Mesodermal cell (in vitro differentiated cells): Measurements from ENCODE around the gene SNX1.

ENCODE experiments used
- H3K27ac ChIP-seq: 2 replicates; pipeline ENCODE4 v1.7.0; 2013; ENCODE audit warnings: mild to moderate bottlenecking, low read depth, low read length, moderate library complexity; ENCODE audit not compliant: severe bottlenecking
- H3K36me3 ChIP-seq: 2 replicates; pipeline ENCODE4 v1.7.1; 2013; ENCODE audit warnings: mild to moderate bottlenecking, low read length, moderate library complexity; ENCODE audit not compliant: control insufficient read depth, insufficient read depth
- H3K4me1 ChIP-seq: one replicate; pipeline ENCODE4 v1.7.1; 2013; ENCODE audit warnings: mild to moderate bottlenecking, low read length; ENCODE audit not compliant: insufficient read depth, control insufficient read depth, poor library complexity, severe bottlenecking
- H3K4me3 ChIP-seq: 2 replicates; pipeline ENCODE4 v1.7.0; 2013; ENCODE audit warnings: low read length, control low read depth, mild to moderate bottlenecking; ENCODE audit not compliant: insufficient read depth, poor library complexity, severe bottlenecking; ENCODE audit errors: extremely low read depth
- H3K9me3 ChIP-seq: 2 replicates; pipeline ENCODE4 v1.7.1; 2013; ENCODE audit warnings: mild to moderate bottlenecking, low read length, moderate library complexity; ENCODE audit not compliant: control insufficient read depth
- WGBS, 2 experiments: methylation state at CpG; one replicate each; pipeline ENCODE4 v1.1.5; 2013; ENCODE audit warnings: missing lambda C conversion rate in 2 of 2; ENCODE audit not compliant: insufficient coverage in 2 of 2; 5-methylcytosine and 5-hydroxymethylcytosine counted together

The SNX1 gene

DNA sequence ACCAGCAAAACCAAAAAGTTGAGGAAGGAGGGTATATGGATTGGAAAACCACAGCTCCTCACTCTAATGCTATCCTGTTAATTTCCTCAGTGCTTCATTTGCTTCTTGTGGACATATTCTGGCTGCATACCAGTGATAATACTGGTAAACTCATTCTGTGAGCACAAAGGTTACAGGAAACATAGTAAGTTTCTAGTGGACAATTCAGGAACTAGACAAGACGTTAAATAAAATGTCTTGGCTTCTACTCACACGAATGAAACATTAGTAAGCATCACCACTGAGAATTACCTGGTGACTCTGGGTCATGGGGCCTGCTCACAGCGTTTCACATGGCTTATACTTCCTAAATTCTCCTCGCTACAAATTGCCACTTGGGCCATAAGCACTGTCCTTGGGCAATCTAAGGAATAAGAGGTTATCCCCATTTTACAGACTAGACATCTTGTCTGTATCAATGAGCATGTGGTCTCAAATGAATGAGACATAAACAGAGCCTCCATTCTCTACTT, 87.1 kb downstream of the SNX1 start:
- no peaks in the 10 kb centered on the region for H3K9me3 ChIP-seq
- peaks cover 59% of the 10 kb centered on the region for H3K36me3 ChIP-seq
- WGBS, 2 experiments, result 90 to 94% methylated on average over 3 to 4 of the region's 4 CpGs
- no peak overlapping the region for H3K27ac ChIP-seq
- H3K4me3 ChIP-seq, result no peak overlapping the region
- H3K4me1 ChIP-seq, result no peaks in the 10 kb centered on the region

DNA sequence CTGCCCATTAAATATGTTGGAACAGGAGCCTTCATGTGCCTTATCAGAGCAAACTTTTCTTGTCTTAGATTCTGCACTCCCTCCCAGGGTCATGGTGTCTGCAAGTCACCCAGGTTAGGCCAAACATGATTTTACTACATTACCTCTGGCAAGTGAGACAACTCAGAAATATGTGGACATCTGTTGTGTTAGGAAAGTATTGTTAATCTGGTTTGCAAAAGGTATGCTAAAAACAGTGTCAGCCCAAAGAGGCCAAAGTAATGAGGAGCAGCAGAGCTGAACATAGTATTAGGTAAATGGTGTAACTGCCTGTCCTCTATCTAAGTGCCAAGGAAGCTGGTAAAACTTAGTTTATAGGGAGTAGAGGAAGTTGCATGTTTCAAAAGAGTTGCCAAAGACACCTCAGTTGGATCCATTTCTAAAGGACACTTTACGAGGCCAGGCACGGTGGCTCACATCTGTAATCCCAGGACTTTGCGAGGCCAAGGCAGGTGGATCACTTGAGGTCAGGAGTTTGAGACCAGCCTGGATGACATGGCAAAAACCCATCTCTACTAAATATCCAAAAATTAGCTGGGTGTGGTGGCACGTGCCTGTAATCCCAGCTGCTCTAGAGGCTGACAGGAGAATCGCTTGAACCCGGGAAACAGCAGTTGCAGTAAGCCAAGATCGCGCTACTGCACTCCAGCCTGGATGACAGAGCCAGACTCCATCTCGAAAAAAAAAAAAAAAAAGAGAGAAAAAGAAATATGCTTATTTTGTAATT, 89.5 kb downstream of the SNX1 start:
- 98 to 99% methylated on average over 7 to 8 of the region's 9 CpGs for WGBS, 2 experiments
- Histone ChIP-seq H3K36me3 (peaks cover 47% of the 10 kb centered on the region), H3K4me1 (no peaks in the 10 kb centered on the region), H3K27ac (no peak overlapping the region), H3K4me3 (no peak overlapping the region), H3K9me3 (no peaks in the 10 kb centered on the region)

DNA sequence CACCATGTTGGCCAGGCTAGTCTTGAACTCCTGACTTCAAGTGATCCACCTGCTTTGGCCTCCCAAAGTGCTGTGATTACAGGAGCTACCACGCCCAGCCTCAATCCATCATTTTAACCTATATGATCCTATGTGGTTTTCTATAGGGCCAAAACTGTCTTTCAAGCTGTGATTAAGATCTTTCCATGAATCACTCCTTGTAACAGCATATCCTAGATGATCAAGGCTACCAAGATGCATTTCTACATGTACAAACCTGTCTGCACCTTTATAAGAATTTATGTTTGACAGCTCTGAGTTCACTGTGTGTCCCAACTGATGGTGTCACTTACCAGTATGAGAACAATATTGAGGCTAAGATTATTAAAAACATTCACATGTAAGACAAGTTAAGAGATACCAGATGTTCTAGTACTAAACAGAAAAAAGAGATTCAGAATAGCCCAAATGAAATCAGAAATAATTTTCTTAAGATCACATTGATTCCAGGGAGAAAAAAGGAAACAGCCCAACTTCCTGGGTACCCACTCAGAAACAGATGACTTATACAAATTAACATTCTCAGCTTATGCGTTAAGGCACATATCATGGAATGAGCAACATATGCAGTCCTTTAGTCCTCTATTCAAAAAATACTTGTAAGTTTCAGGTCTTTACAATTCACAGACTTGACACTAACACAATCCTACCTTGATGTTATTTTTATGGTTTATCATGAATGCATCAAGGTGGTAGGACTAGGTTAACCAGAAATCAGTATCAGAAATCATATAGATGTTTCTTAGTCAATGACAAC, 91.8 kb downstream of the SNX1 start:
- WGBS, 2 experiments, result 90% methylated on average over 2 of the region's 2 CpGs; no CpG with 5 or more reads in 1 of the 2 experiments
- Histone ChIP-seq H3K4me1 (no peaks in the 10 kb centered on the region), H3K4me3 (no peak overlapping the region), H3K36me3 (peaks cover 51% of the 10 kb centered on the region), H3K27ac (no peak overlapping the region), H3K9me3 (no peaks in the 10 kb centered on the region)
